Spleen (tissue), 11 donors: ENCODE measurements around the gene HEPHL1. TPM values are rescaled to one million over a fixed set of nuclear protein-coding genes. Genes with fewer than 3 reads are reported as not detected.
A peak's percentile ranks its signal among the peaks of the same experiment; 100 is the strongest.

Experiments
- DNase-seq: peaks from one replicate; pipeline ENCODE4 v3.0.0-alpha.2; 2020
- H3K27ac ChIP-seq, 8 donors: fragments of 200-600 bp; sonication (generic) in 7 of 8; 1 replicate in 4 of 8; 2 replicates in 4 of 8; pipeline versions ENCODE4 v1.5.0 to v1.8.0; 2016 to 2021; ENCODE audit warnings: inconsistent platforms in 4 of 8, mild to moderate bottlenecking in 4 of 8, moderate library complexity in 1 of 8
- H3K27me3 ChIP-seq, 7 donors: fragments of 200-600 bp; sonication (generic) in 6 of 7; replicated peaks in 1 of 7; 1 replicate in 4 of 7; 2 replicates in 3 of 7; pipeline versions ENCODE4 v1.5.0 to v1.8.0; 2016 to 2021; ENCODE audit warnings: inconsistent platforms in 3 of 7, mild to moderate bottlenecking in 1 of 7
- H3K36me3 ChIP-seq, 6 donors: fragments of 200-600 bp; sonication (generic) in 5 of 6; 1 replicate in 4 of 6; 2 replicates in 2 of 6; pipeline versions ENCODE4 v1.5.0 to v1.8.0; 2016 to 2021; ENCODE audit warnings: inconsistent platforms in 2 of 6
- H3K4me1 ChIP-seq, 6 donors: fragments of 200-600 bp; sonication (generic) in 5 of 6; 1 replicate in 3 of 6; 2 replicates in 3 of 6; pipeline versions ENCODE4 v1.5.0 to v1.8.0; 2016 to 2021; ENCODE audit warnings: inconsistent platforms in 3 of 6
- H3K4me3 ChIP-seq, 8 donors: fragments of 200-600 bp; sonication (generic) in 7 of 8; 1 replicate in 4 of 8; 2 replicates in 4 of 8; pipeline versions ENCODE4 v1.5.0 to v1.8.0; 2016 to 2021; ENCODE audit warnings: inconsistent platforms in 4 of 8, mild to moderate bottlenecking in 4 of 8, moderate library complexity in 2 of 8
- H3K9me3 ChIP-seq, 8 donors: fragments of 200-600 bp; sonication (generic) in 7 of 8; 1 replicate in 4 of 8; 2 replicates in 4 of 8; pipeline versions ENCODE4 v1.5.0 to v1.8.0; 2016 to 2021; ENCODE audit warnings: inconsistent platforms in 4 of 8
- CTCF ChIP-seq, 11 experiments: fragments of 200-600 bp in 7 of 11; fragments of 450-650 bp in 4 of 11; sonication (generic) in 4 of 11; IDR thresholded peaks in 8 of 11; conservative IDR thresholded peaks in 3 of 11; 1 replicate in 7 of 11; 2 replicates in 4 of 11; pipeline versions ENCODE4 v1.4.0 to v1.8.0; 2016 to 2021; ENCODE audit warnings: antibody characterized with exemption in 11 of 11, inconsistent platforms in 4 of 11, mild to moderate bottlenecking in 1 of 11
- POLR2A ChIP-seq, 3 donors: fragments of 450-650 bp; IDR thresholded peaks; one replicate each; pipeline ENCODE4 v1.5.1; 2017; ENCODE audit warnings: antibody characterized with exemption in 3 of 3, mild to moderate bottlenecking in 1 of 3
- POLR2AphosphoS5 ChIP-seq, 3 donors: sonication (generic); formaldehyde crosslinking; IDR thresholded peaks; one replicate each; pipeline ENCODE4 v1.5.1; 2017; ENCODE audit warnings: antibody characterized with exemption in 3 of 3
- WGBS, 5 donors: extraction: QIAGEN DNeasy Blood & Tissue Kit in 3 of 5; methylation state at CpG; one replicate each; pipeline versions ENCODE4 v1.1.5 to v1.1.7; 2013 to 2018; 5-methylcytosine and 5-hydroxymethylcytosine counted together
- intact Hi-C: fragments of 100-400 bp; cut with DNase I; formaldehyde crosslinking; loops from one replicate; pipeline ENCODE4 v1.15.0; 2023; ENCODE audit warnings: low total_unique reads
- polyA plus RNA-seq, 3 donors: library from polyadenylated mRNA; stranded (reverse); fragments of 200-250 nt; gene quantifications; one replicate each; pipeline ENCODE4 v1.2.1, GENCODE V29; 2013
- total RNA-seq, 7 donors: library from RNA; depleted of rRNA in 3 of 7; stranded (reverse); fragments of >200 nt in 3 of 7; fragmentation: NEBNext Ultra II Directional in 4 of 7; extraction: Animal tissue kit (Norgen Biotek cat#: 25700) in 4 of 7; gene quantifications; one replicate each; pipeline versions ENCODE4 v1.1.0 to v1.2.1, GENCODE V29; 2016 to 2021
- donor health status: healthy with polysubstance abuse.
- donor health status: DM: no; HTN: no; CAD: no; lungs with moderate emphysema.
- donor health status: DM: no; HTN: no; CAD: no.
- donor health status: Bipolar disorder and iron deficiency.
- donor health status: healthy.
- donor health status: DM: no; HTN: no; CAD: no.
- donor health status: DM: yes; HTN: yes; CAD: no.

HEPHL1 gene
- total and polyA plus RNA-seq, 10 donors, result not detected

DNA sequence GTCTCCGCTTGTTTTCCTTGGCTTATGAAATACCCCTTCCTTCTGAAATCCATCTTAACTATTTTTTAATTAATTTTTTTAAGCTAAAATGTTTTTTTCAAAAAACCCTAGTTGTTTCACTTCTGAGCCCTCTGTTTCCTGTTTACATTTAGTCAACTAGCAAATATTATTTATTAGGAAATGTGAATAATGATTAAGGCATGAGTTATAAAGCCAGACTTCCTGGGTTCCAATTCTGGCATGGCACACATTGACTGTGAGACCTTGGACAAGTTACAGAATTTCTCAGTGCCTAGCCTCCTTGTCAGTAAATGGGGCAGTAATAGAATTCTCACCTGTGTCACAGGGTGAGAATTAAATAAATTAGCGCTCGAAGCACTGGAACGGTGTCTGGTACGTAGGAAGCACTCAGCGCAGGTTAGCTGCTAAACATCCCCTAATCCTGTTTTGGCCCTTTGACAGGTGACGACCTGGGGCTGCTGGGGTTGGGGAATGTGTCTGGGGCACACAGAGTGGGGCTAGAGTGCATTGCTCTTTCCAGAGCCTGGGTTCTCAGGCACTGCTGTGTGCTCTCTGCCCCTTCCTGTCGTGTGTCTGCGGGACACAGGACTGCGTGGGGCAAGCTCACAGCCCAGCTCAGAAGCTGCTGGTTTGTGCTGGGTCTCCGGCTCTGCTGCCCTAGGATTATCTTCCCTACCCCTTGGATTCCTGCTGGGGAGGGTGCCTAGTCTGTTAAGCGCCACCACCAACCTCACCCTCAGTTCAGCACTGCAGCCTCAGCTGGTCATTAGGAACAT lies 120.6 kb downstream of the HEPHL1 start:
- DNase-seq, result no peak
- Histone ChIP-seq H3K4me1 (peaks cover 0 to 67% (median 33%) of the 10 kb centered on the region in 6 donors), H3K27ac (peak overlapping the region in 1 of 8 donors; percentile 5), H3K4me3 (no peak overlapping the region), H3K36me3 (no peaks in the 10 kb centered on the region), H3K9me3 (no peaks in the 10 kb centered on the region), H3K27me3 (no peaks in the 10 kb centered on the region)
- no peak for TF ChIP-seq POLR2A (IDR thresholded peaks at IDR 0.05)
- TF ChIP-seq POLR2AphosphoS5 (IDR thresholded peaks at IDR 0.05), result no peak
- no peak for TF ChIP-seq CTCF (IDR thresholded peaks at IDR 0.05 in 8 of 11, conservative IDR thresholded peaks at IDR 0.05 in 3 of 11)
- WGBS, 5 donors, result 82 to 94% (median 87%) methylated on average over 12 of the region's 12 CpGs
- intact Hi-C loops, result no loop called here

- intact Hi-C loops, result no loop called here
Observed at GRCh38 chr11:94142308-94143281, 121.4 kb downstream of the HEPHL1 start.

DNA sequence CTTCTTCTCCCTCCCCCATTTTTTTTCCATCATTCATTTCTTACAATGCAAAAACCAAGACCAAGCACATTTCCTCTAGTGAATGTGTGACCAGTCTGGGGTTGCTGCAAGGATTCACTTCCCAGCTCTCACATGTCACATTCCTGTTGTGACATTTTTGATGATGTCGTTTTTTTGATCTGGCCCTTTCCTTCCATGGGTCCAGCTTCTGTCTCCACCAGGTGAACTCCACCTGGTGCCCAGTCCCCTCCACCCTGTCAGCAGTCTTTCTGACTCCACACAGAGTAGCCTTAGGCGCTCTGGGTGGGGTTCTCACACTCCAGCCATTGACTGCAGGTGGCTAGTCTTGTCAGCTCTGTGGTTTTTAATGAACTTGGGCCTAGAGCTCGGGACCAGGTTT lies 123.1 kb downstream of the HEPHL1 start:
- Histone ChIP-seq H3K27ac (no peak overlapping the region), H3K4me3 (no peak overlapping the region), H3K4me1 (peaks cover 0 to 92% (median 40%) of the 10 kb centered on the region in 6 donors), H3K36me3 (no peaks in the 10 kb centered on the region), H3K27me3 (no peaks in the 10 kb centered on the region), H3K9me3 (no peaks in the 10 kb centered on the region)
- no peak for DNase-seq
- TF ChIP-seq CTCF (IDR thresholded peaks at IDR 0.05 in 8 of 11, conservative IDR thresholded peaks at IDR 0.05 in 3 of 11), result no peak
- TF ChIP-seq POLR2A (IDR thresholded peaks at IDR 0.05), result no peak
- no peak for TF ChIP-seq POLR2AphosphoS5 (IDR thresholded peaks at IDR 0.05)
- 83 to 94% (median 88%) methylated on average over 3 of the region's 3 CpGs for WGBS, 5 donors
- intact Hi-C loops, result no loop called here

More at GRCh38 chr11:94142308-94143281, 121.4 kb downstream of the HEPHL1 start:
- Histone ChIP-seq H3K4me3 (no peak overlapping the region), H3K27me3 (no peaks in the 10 kb centered on the region), H3K9me3 (no peaks in the 10 kb centered on the region), H3K27ac (peak overlapping the region in 1 of 8 donors; percentile 5), H3K4me1 (peaks cover 0 to 76% (median 37%) of the 10 kb centered on the region in 6 donors), H3K36me3 (no peaks in the 10 kb centered on the region)
- no peak for DNase-seq
- 81 to 91% (median 85%) methylated on average over 7 of the region's 7 CpGs for WGBS, 5 donors
- TF ChIP-seq POLR2A (IDR thresholded peaks at IDR 0.05), result no peak
- no peak for TF ChIP-seq POLR2AphosphoS5 (IDR thresholded peaks at IDR 0.05)
- no peak for TF ChIP-seq CTCF (IDR thresholded peaks at IDR 0.05 in 8 of 11, conservative IDR thresholded peaks at IDR 0.05 in 3 of 11)
